BE2C (cell line): ENCODE data around the gene GRIK4.
"Not testable (repeated sequence)": the region's sequence is repeated elsewhere in the genome, so short reads cannot be mapped to it uniquely, and the experiment has no call there.

Experiments
- DNase-seq: peaks from one replicate; pipeline ENCODE4 v3.0.0-alpha.2; 2020
- H3K27me3 ChIP-seq: fragments of 250-450 bp; sonication (Bioruptor Pico); 2 replicates; pipeline ENCODE4 v1.5.1; 2020; ENCODE audit warnings: mild to moderate bottlenecking
- H3K36me3 ChIP-seq: fragments of 250-450 bp; sonication (Bioruptor Pico); 2 replicates; pipeline ENCODE4 v1.5.1; 2020; ENCODE audit warnings: mild to moderate bottlenecking
- H3K4me1 ChIP-seq: fragments of 250-450 bp; sonication (Bioruptor Pico); 2 replicates; pipeline ENCODE4 v1.5.1; 2020
- H3K4me3 ChIP-seq: 2 replicates; pipeline ENCODE4 v1.5.1; 2011; ENCODE audit warnings: low read depth, low read length
- H3K9me3 ChIP-seq: fragments of 250-450 bp; sonication (Bioruptor Pico); 2 replicates; pipeline ENCODE4 v1.5.1; 2020
- TF ChIP-seq, protein P1 (sequence below): IDR thresholded peaks from 2 replicates; pipeline ENCODE4 v1.5.1; 2012; ENCODE audit warnings: mild to moderate bottlenecking, low read depth, low read length

Gene GRIK4

DNA sequence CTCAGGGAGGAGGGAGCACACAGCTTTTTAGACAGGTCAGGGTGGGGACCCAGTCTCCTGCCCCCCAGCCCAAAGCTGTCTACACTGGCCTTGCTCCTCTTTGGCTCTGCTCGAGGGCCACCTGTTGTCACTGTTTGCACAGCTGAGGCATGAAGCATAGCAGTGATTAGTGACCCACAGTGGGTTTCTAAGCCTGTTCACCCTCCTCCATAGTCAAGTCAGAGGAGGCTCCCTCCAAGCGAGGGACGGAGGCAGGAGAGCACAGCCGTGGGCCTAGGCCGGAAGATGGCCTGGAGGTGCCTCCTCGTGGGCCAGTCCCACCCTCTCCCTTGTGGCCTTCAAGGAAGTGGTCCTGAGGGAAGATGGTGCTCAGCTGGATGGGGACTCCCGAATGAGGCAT lies 241.1 kb downstream of the GRIK4 start:
- no peak for DNase-seq
- TF ChIP-seq, protein P1, sequence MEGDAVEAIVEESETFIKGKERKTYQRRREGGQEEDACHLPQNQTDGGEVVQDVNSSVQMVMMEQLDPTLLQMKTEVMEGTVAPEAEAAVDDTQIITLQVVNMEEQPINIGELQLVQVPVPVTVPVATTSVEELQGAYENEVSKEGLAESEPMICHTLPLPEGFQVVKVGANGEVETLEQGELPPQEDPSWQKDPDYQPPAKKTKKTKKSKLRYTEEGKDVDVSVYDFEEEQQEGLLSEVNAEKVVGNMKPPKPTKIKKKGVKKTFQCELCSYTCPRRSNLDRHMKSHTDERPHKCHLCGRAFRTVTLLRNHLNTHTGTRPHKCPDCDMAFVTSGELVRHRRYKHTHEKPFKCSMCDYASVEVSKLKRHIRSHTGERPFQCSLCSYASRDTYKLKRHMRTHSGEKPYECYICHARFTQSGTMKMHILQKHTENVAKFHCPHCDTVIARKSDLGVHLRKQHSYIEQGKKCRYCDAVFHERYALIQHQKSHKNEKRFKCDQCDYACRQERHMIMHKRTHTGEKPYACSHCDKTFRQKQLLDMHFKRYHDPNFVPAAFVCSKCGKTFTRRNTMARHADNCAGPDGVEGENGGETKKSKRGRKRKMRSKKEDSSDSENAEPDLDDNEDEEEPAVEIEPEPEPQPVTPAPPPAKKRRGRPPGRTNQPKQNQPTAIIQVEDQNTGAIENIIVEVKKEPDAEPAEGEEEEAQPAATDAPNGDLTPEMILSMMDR: no peak
- no peaks in the 10 kb centered on the region for H3K27me3 ChIP-seq

DNA sequence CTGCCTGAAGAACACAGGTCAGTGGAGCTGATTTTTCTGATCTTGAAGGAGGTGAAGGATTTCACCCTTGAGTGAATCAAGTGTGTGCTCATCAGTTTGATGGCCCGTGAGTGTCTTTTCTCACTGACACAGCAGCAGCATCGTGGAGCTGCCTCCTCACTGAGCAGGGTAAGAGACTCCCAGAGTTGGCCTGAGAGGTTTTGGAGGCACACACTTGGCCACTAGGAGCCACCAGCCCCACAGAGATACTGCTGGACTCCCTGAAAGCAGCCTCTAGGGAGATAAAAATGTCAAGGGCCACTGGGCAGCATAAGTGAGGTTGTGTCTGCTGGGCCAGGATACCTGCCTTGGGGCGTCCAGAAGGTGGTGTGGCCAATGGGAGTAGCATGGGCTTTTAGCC lies 245.4 kb downstream of the GRIK4 start:
- Histone ChIP-seq H3K36me3 (no peaks in the 10 kb centered on the region), H3K4me1 (no peaks in the 10 kb centered on the region), H3K27me3 (no peaks in the 10 kb centered on the region), H3K9me3 (no peaks in the 10 kb centered on the region), H3K4me3 (no peak overlapping the region)
- TF ChIP-seq, protein P1: peak; percentile 41
- DNase-seq: no peak

More for the DNA sequence above, 241.1 kb downstream of the GRIK4 start:
- H3K4me1 ChIP-seq: peaks cover 12% of the 10 kb centered on the region
- H3K4me3 ChIP-seq: no peak overlapping the region
- H3K36me3 ChIP-seq: no peaks in the 10 kb centered on the region
- no peaks in the 10 kb centered on the region for H3K9me3 ChIP-seq

DNA sequence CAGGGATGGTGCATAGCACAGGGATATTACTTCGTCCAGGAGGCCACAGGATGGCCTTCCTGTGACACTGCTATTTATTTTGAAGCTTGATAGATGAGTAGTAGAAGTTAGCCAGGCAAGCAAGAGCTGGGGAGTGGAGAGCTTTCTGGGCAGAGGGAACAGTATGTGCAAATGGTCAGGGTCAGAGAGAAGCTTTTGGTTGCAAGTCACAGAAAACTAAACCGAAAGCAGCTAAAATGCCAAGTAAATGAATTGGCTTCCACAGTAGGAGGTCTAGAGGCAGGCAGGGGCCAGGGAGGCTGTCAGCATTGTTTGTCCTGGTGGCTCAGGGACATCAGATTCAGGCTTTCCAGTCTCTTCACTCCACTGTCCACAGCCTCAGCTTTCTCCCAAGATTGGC lies 247.5 kb downstream of the GRIK4 start:
- H3K4me3 ChIP-seq: no peak overlapping the region
- no peaks in the 10 kb centered on the region for H3K9me3 ChIP-seq
- H3K4me1 ChIP-seq: no peaks in the 10 kb centered on the region
- no peak for DNase-seq
- no peaks in the 10 kb centered on the region for H3K27me3 ChIP-seq
- TF ChIP-seq, protein P1: no peak
- no peaks in the 10 kb centered on the region for H3K36me3 ChIP-seq

DNA sequence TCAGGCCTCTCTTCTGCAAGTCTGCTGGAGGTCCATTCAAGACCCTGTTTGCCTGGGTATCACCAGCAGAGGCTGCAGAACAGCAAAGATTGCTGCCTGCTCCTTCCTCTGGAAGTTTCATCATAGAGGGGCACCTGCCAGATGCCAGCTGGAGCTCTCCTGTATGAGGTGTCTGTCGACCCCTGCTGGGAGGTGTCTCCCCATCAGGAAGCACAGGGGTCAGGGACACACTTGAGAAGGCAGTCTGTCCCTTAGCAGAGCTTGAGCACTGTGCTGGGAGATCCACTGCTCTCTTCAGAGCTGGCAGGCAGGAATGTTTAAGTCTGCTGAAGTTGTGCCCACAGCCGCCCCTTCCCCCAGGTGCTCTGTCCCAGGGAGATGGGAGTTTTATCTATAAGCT lies 254.2 kb downstream of the GRIK4 start:
- H3K4me1 ChIP-seq, H3K4me3 ChIP-seq, H3K27me3 ChIP-seq, H3K36me3 ChIP-seq, DNase-seq, H3K9me3 ChIP-seq: not testable (repeated sequence)

DNA sequence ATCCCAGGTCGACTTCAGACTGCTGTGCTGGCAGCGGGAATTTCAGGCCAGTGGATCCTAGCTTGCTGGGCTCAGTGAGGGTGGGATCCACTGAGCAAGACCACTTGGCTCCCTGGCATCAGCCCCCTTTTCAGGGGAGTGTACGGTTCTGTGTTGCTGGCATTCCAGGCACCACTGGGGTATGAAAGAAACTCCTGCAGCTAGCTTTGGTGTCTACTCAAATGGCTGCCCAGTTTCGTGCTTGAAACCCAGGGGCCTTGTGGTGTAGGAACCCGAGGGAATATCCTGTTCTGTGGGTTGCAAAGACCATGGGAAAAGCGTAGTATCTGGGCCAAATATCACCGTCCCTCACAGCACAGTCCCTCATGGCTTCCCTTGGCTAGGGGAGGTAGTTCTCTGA lies 254.8 kb downstream of the GRIK4 start:
- no peak overlapping the region for H3K4me3 ChIP-seq
- H3K27me3 ChIP-seq: no peaks in the 10 kb centered on the region
- H3K4me1 ChIP-seq: no peaks in the 10 kb centered on the region
- no peaks in the 10 kb centered on the region for H3K36me3 ChIP-seq
- TF ChIP-seq, protein P1: no peak
- no peaks in the 10 kb centered on the region; the same call in 1 of the 2 replicates for H3K9me3 ChIP-seq
- no peak for DNase-seq

DNA sequence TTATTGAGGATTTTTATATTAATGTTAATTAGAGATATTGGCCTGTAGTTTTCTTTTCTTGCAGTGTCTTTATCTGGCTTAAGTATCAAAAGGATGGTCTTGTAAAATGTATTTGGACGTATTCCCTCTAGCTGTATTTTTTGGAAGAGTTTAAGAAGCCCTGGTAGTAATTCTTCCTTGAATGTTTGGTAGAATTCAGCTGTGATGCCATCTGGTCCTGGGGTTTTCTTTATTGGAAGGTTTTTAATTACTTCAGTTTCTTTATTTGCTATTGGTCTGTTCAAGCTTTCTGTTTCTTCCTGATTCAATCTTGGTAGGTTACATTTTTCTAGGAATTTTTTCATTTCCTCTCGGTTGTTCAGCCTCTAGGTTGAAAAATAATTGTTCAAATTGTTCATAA lies 257.4 kb downstream of the GRIK4 start:
- H3K9me3 ChIP-seq: no peaks in the 10 kb centered on the region; the same call in 1 of the 2 replicates
- H3K4me3 ChIP-seq: no peak overlapping the region
- no peaks in the 10 kb centered on the region for H3K27me3 ChIP-seq
- TF ChIP-seq, protein P1: no peak
- H3K4me1 ChIP-seq: no peaks in the 10 kb centered on the region
- H3K36me3 ChIP-seq: no peaks in the 10 kb centered on the region
- DNase-seq: no peak

DNA sequence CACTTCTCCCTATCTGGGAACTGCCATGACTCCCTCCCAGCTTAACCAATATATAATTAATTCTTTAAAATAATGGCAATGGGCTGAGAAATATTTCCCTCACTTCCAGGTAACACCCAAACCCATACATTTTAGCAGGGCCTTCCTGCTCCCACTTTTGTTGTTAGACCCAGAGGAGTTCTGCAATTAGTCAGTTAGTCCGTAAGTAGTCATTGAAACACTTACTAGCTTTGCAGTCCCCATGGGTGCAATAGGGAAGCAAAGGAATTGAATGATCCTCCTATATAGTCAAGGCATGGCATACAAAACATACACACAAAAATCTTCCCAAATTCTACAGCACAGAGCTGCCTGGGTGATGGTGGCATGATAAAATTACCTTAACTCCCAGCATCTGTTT lies 258.4 kb downstream of the GRIK4 start:
- H3K9me3 ChIP-seq: no peaks in the 10 kb centered on the region; the same call in 1 of the 2 replicates
- no peaks in the 10 kb centered on the region for H3K27me3 ChIP-seq
- TF ChIP-seq, protein P1: no peak
- no peak for DNase-seq
- H3K4me3 ChIP-seq: no peak overlapping the region
- no peaks in the 10 kb centered on the region for H3K4me1 ChIP-seq
- no peaks in the 10 kb centered on the region for H3K36me3 ChIP-seq
